Mucosa of rectum (tissue), 2 donors: ENCODE results near the gene PCIF1.
"Not testable (repeated sequence)": the region's sequence is repeated elsewhere in the genome, so short reads cannot be mapped to it uniquely, and the experiment has no call there.

Experiments used
- H3K27ac ChIP-seq, 2 donors: one replicate each; pipeline ENCODE4 v1.7.0; 2013; ENCODE audit warnings: inconsistent platforms in 2 of 2, low read depth in 2 of 2, low read length in 2 of 2
- H3K27me3 ChIP-seq, 2 donors: one replicate each; pipeline ENCODE4 v1.7.0; 2013; ENCODE audit warnings: low read length in 2 of 2; ENCODE audit not compliant: control insufficient read depth in 2 of 2, insufficient read depth in 2 of 2
- H3K36me3 ChIP-seq, 2 donors: one replicate each; pipeline ENCODE4 v1.7.0; 2013; ENCODE audit warnings: low read length in 2 of 2; ENCODE audit not compliant: control insufficient read depth in 2 of 2, insufficient read depth in 2 of 2
- H3K4me1 ChIP-seq, 2 donors: one replicate each; pipeline ENCODE4 v1.7.0; 2013; ENCODE audit warnings: low read length in 2 of 2, mild to moderate bottlenecking in 1 of 2; ENCODE audit not compliant: control insufficient read depth in 2 of 2, insufficient read depth in 2 of 2
- H3K4me3 ChIP-seq, 2 donors: one replicate each; pipeline ENCODE4 v1.7.0; 2013; ENCODE audit warnings: low read length in 2 of 2
- H3K9ac ChIP-seq, 2 donors: one replicate each; pipeline ENCODE4 v1.7.0; 2013; ENCODE audit warnings: low read length in 2 of 2, low read depth in 1 of 2, mild to moderate bottlenecking in 1 of 2
- H3K9me3 ChIP-seq, 2 donors: one replicate each; pipeline ENCODE4 v1.7.0; 2013; ENCODE audit warnings: low read length in 2 of 2; ENCODE audit not compliant: control insufficient read depth in 2 of 2
- donor health status: healthy.
- donor health status: Normal muscosa, but diverticular disease.

Gene PCIF1

DNA sequence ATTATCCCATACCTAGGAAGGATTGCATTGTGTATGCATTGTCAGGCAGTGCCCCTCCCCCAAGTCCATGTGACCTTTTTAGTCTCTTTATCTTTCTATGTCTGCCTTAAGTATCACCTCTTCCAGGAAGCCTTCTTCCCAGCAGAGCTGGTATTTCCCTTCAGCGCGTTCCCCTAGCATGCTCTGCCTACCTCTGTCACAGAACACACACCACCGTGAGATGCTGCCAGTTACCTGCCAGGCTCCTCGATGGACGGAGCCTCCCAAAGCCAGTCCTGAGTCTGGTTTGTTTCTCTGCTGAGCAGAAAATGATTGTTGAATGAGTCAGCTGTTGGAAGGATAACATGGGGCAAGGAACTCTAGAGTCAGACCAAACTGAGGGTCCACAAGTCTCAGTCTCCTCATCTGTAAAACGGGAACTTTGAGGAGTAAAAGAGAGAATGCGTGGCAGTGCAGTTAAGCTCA lies 48.8 kb downstream of the PCIF1 start:
- no peaks in the 10 kb centered on the region for H3K27me3 ChIP-seq
- no peak overlapping the region for H3K27ac ChIP-seq
- no peaks in the 10 kb centered on the region for H3K4me1 ChIP-seq
- no peak overlapping the region for H3K4me3 ChIP-seq
- no peaks in the 10 kb centered on the region for H3K9me3 ChIP-seq
- H3K36me3 ChIP-seq = no peaks in the 10 kb centered on the region
- H3K9ac ChIP-seq = no peak overlapping the region

DNA sequence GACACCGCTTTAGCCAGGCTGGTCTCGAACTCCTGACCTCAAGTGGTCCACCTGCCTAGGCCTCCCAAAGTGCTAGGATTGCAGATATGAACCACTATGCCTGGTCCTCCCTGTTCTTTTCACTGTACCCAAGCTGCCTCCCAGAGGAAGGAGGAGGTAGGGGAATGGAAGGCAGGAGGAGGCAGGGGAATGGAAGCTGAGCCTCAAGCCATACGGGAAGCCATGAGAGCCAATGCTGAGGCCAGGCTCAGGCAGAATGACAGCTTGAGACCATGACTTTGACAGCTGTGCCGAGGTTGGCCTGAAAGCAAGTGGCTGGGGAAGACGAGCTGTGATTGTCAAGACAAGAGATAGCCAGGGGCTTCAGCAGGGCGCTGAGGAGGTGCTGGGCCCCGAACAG lies 51.1 kb downstream of the PCIF1 start:
- no peaks in the 10 kb centered on the region for H3K9me3 ChIP-seq
- no peaks in the 10 kb centered on the region for H3K4me1 ChIP-seq
- H3K36me3 ChIP-seq = no peaks in the 10 kb centered on the region
- H3K27me3 ChIP-seq = no peaks in the 10 kb centered on the region
- H3K9ac ChIP-seq = no peak overlapping the region
- no peak overlapping the region for H3K4me3 ChIP-seq
- no peak overlapping the region for H3K27ac ChIP-seq

DNA sequence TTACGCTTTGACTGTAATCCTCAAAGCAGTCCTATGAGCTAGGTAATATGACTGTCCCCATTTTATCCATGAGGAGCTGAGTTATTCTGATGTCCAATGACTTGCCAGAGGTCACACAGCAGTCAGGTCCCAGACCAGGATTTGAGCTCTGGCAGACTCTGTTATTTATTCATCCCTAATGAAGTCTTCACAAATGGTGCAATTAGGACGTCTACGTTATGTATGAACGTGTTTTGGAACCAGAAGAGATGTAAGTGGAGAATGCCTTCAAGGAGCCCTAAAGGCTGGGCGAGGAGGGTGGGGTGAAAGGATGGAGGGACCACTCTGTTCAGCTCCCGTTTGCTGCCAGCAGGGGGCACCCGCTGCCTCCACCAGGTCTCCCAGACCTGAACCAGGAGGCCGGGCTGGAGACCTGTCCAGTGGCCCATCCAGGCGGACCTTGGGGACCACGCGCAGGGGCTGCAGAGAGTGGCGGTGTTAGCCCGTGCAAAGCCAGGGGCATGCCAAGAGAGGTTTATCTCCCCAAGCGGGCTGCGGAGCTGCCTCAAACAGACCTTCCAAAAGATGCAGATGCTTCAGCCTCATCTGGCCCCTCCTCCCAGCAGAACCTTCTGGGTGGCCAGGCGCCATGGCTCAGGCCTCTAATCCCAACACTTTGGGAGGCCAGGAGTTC lies 52.8 kb downstream of the PCIF1 start:
- no peak overlapping the region for H3K9ac ChIP-seq
- no peaks in the 10 kb centered on the region for H3K4me1 ChIP-seq
- H3K9me3 ChIP-seq = no peaks in the 10 kb centered on the region
- no peak overlapping the region for H3K27ac ChIP-seq
- no peaks in the 10 kb centered on the region for H3K27me3 ChIP-seq
- no peak overlapping the region for H3K4me3 ChIP-seq
- H3K36me3 ChIP-seq = no peaks in the 10 kb centered on the region

DNA sequence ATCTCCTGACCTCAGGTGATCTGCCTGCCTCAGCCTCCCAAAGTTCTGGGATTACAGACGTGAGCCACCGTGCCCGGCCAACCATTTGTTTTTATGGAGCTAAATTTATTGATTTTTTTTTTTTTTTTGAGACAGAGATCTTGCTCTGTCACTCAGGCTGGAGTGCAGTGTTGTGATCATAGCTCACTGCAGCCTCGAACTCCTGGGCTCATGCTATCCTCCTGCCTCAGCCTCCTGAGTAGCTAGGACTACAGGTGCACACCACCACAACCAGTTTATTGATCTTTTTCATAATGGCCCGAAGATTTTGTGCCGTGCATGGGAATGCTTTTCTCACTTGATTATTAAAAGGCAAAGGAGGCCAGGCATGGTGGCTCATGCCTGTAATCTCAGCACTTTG lies 54.3 kb downstream of the PCIF1 start:
- H3K36me3 ChIP-seq, H3K4me1 ChIP-seq, H3K4me3 ChIP-seq, H3K9ac ChIP-seq, H3K27ac ChIP-seq, H3K27me3 ChIP-seq, H3K9me3 ChIP-seq: not testable (repeated sequence)

DNA sequence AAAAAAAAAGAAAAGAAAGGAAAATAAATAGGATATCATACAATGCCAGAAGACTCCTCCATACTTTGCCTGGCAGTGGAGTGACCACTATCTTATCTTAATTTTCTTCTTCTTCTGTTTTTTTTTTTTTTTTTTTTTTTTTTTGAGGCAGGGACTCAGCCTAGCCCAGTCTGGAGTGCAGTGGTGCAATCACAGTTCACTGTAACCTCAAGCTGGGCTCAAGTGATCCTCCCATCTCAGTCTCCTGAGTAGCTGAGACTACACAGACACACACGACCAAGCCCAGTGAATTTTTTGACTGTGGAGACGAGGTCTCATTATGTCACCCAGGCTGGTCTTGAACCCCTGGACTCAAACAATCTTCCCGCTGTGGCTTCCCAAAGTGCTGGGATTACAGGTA lies 57.1 kb downstream of the PCIF1 start:
- Histone ChIP-seq H3K9ac (no peak overlapping the region), H3K4me1 (no peaks in the 10 kb centered on the region), H3K4me3 (no peak overlapping the region), H3K9me3 (no peaks in the 10 kb centered on the region), H3K27ac (no peak overlapping the region), H3K36me3 (no peaks in the 10 kb centered on the region), H3K27me3 (no peaks in the 10 kb centered on the region)

DNA sequence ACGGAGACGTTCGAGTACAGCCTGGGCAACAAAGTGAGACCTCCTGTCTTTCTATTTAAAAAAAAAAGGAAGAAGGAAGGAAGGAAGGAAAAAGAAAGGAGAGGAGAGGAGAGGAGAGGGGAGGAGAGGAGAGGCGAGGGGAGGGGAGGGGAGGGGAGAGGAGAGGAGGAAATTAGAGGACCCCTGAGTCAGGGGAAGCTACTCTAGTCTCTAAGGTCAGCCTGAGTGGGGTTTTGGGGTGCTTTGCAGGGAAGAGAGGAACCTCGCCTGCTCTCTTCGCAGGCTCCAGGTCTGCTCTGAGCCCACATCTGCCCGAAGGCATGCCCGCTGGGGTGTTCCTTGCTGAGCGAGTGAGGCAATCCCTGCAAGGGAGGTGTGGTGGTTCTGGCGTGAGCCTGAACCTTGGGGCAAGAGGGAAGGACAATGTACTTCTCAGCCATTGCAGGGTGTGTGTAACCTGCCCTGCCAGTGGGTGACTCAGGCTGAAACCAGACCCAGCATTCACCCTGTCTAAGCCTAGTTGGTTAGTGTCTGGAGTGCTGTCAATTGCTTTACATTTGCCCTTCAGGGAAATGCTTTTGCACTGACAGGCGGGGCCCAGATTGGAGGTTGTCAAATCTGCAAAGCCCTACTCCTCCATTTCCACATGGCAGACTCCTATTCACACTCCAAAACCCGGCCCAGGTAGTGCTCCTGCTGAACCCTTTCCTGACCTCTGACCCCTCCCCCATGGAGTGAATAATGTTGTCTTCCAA lies 58.9 kb downstream of the PCIF1 start:
- H3K27me3 ChIP-seq = peaks cover 4 to 7% of the 10 kb centered on the region in 2 donors
- no peaks in the 10 kb centered on the region for H3K4me1 ChIP-seq

DNA sequence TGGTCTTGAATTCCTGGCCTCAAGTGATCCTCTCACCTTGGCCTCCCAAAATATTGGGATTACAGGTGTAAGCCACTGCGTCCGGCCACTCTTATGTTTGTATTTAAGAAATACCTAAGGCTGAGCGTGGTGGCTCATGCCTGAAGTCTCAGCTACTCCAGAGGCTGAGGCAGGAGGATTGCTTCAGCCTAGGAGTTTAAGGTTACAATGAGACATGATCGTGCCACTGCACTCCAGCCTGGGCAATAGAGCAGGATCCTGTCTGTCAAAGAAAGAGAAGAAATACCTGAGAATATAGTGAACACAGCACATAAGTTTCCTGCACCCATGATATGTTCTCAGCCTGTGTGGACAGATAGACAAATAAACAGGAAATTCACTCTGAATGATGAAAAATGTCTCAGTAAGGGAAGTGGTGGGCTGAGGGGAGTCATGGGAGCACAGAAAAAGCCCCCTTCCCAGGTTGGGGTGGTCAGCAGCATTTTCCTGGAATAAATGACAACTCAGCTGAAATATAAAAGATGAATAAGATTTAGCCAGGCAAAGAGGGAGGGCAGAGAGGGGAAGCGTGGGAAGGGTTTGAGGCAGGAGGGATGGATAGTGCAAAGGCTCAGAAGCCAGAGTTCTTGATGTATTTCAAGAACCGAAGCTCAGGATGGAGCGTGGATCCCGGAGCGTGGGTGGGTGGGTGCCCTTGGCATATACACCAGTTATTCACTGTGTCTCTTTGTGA lies 60.4 kb downstream of the PCIF1 start:
- H3K4me3 ChIP-seq = no peak overlapping the region
- H3K27me3 ChIP-seq = peaks cover 4 to 9% of the 10 kb centered on the region in 2 donors
- H3K27ac ChIP-seq = no peak overlapping the region
- H3K9ac ChIP-seq = no peak overlapping the region
- no peaks in the 10 kb centered on the region for H3K4me1 ChIP-seq
- no peaks in the 10 kb centered on the region for H3K36me3 ChIP-seq
- H3K9me3 ChIP-seq = no peaks in the 10 kb centered on the region

More for the DNA sequence above, 58.9 kb downstream of the PCIF1 start:
- Histone ChIP-seq H3K36me3 (no peaks in the 10 kb centered on the region), H3K9me3 (no peaks in the 10 kb centered on the region), H3K9ac (no peak overlapping the region), H3K27ac (no peak overlapping the region), H3K4me3 (no peak overlapping the region)

DNA sequence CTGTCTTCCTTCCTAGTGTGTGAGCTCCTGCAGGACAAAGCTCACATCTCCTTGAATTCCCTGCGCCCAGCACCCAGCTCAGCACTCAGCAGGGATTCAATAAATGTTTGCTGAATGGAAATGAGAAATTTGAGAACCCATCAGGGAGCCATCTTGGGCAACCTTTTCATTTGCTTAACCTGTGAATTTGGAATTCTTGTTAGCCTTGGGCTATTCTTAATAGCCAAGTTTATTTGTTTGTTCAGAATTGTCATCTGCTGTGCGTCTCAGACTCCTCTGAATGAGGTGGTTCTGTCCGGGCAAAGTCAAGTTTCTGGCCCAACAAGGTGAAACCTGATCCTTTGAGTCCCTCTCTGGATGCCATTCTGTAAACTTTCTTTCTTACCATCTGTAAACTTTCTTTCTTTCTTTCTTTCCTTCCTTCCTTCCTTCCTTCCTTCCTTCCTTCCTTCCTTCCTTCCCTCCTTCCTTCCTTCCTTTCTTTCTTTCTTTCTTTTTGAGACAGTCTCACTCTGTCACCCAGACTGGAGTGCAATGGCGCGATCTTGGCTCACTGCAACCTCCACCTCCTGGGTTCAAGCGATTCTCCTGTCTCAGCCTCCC lies 61.1 kb downstream of the PCIF1 start:
- H3K27me3 ChIP-seq = peaks cover 4 to 13% of the 10 kb centered on the region in 2 donors
- not testable (repeated sequence) for H3K4me3 ChIP-seq, H3K4me1 ChIP-seq, H3K27ac ChIP-seq, H3K9me3 ChIP-seq, H3K9ac ChIP-seq, H3K36me3 ChIP-seq

DNA sequence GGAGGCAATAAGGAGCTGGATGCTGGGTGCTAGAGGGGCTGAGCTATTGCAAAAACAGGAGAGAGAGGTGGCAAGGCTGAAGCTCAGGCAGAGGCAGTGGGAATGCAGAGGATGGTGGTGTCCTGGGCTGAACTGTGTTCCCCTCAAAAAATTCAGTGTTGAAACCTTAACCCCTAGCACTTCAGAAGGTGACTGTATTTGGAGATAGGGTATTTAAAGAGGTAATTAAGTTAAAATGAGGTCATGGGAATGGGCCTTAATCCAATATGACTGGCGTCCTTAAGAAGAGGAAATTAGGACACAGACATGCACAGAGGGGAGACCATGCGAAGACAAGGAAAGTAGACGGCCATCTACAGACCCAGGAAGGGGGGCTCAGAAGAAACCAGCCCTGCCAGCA lies 62.7 kb downstream of the PCIF1 start:
- Histone ChIP-seq H3K36me3 (no peaks in the 10 kb centered on the region), H3K9ac (no peak overlapping the region), H3K4me1 (no peaks in the 10 kb centered on the region), H3K27ac (no peak overlapping the region), H3K9me3 (no peaks in the 10 kb centered on the region), H3K27me3 (peaks cover 4 to 13% of the 10 kb centered on the region in 2 donors), H3K4me3 (no peak overlapping the region)
